Upper lobe of right lung (tissue), 1 donor: Measurements from ENCODE around the gene CPD. TPM values are rescaled to one million over a fixed set of nuclear protein-coding genes. Genes with fewer than 3 reads are reported as not detected.
"Not testable (repeated sequence)": the region's sequence is repeated elsewhere in the genome, so short reads cannot be mapped to it uniquely, and the experiment has no call there.

Experiments
- ATAC-seq: fragments of 200-7000 bp; cut with Tn5 transposase; one replicate; pipeline ENCODE4 v1.9.1; 2020; ENCODE audit warnings: mild to moderate bottlenecking, moderate library complexity
- DNase-seq: peaks from one replicate; pipeline ENCODE4 v3.0.0-alpha.2; 2020
- H3K27ac ChIP-seq: fragments of 200-600 bp; one replicate; pipeline ENCODE4 v1.8.0; 2022
- H3K27me3 ChIP-seq: fragments of 200-600 bp; one replicate; pipeline ENCODE4 v1.8.0; 2022; ENCODE audit warnings: mild to moderate bottlenecking
- H3K36me3 ChIP-seq: fragments of 200-600 bp; one replicate; pipeline ENCODE4 v1.8.0; 2022
- H3K4me1 ChIP-seq: fragments of 200-600 bp; one replicate; pipeline ENCODE4 v1.8.0; 2022
- H3K4me3 ChIP-seq: fragments of 200-600 bp; one replicate; pipeline ENCODE4 v1.8.0; 2022; ENCODE audit warnings: mild to moderate bottlenecking
- H3K9me3 ChIP-seq: fragments of 200-600 bp; one replicate; pipeline ENCODE4 v1.8.0; 2022
- intact Hi-C: fragments of 100-400 bp; cut with DNase I; formaldehyde crosslinking; loops from one replicate; pipeline ENCODE4 v1.11.0; 2022
- total RNA-seq: library from RNA; stranded (reverse); fragmentation: NEBNext Ultra II Directional; extraction: Animal tissue kit (Norgen Biotek cat#: 25700); gene quantifications from one replicate; pipeline ENCODE4 v1.2.1, GENCODE V29; 2021
- TF ChIP-seq, protein P1 (sequence below): fragments of 200-600 bp; IDR thresholded peaks from one replicate; pipeline ENCODE4 v1.8.0; 2022; ENCODE audit warnings: antibody characterized with exemption
- donor health status: DM: no; HTN: yes; CAD: no; lungs with severe emphysema.

The CPD gene
- total RNA-seq, 1 donor from 2014 or later, result 75.3 TPM

- Histone ChIP-seq H3K4me3 (no peak overlapping the region), H3K27ac (no peak overlapping the region), H3K9me3 (no peaks in the 10 kb centered on the region), H3K27me3 (no peaks in the 10 kb centered on the region), H3K4me1 (no peaks in the 10 kb centered on the region), H3K36me3 (no peaks in the 10 kb centered on the region)
- DNase-seq (no peak), ATAC-seq (no peak)
- TF ChIP-seq, protein P1, sequence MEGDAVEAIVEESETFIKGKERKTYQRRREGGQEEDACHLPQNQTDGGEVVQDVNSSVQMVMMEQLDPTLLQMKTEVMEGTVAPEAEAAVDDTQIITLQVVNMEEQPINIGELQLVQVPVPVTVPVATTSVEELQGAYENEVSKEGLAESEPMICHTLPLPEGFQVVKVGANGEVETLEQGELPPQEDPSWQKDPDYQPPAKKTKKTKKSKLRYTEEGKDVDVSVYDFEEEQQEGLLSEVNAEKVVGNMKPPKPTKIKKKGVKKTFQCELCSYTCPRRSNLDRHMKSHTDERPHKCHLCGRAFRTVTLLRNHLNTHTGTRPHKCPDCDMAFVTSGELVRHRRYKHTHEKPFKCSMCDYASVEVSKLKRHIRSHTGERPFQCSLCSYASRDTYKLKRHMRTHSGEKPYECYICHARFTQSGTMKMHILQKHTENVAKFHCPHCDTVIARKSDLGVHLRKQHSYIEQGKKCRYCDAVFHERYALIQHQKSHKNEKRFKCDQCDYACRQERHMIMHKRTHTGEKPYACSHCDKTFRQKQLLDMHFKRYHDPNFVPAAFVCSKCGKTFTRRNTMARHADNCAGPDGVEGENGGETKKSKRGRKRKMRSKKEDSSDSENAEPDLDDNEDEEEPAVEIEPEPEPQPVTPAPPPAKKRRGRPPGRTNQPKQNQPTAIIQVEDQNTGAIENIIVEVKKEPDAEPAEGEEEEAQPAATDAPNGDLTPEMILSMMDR, result no peak
- intact Hi-C loops, result no loop called here
These were observed 36.8 kb downstream of the CPD start for GRCh38 chr17:30415491-30415890.

- peaks cover 24% of the 10 kb centered on the region for H3K36me3 ChIP-seq
- ATAC-seq, H3K4me1 ChIP-seq, intact Hi-C loops, H3K27ac ChIP-seq, DNase-seq, H3K4me3 ChIP-seq, H3K27me3 ChIP-seq, H3K9me3 ChIP-seq: not testable (repeated sequence)
These were observed 39.3 kb downstream of the CPD start for GRCh38 chr17:30418070-30418469.

GRCh38 chr17:30421592-30421991, 42.9 kb downstream of the CPD start:
- Histone ChIP-seq H3K36me3 (peaks cover 48% of the 10 kb centered on the region), H3K27ac (no peak overlapping the region), H3K4me1 (no peaks in the 10 kb centered on the region), H3K9me3 (no peaks in the 10 kb centered on the region), H3K4me3 (no peak overlapping the region), H3K27me3 (no peaks in the 10 kb centered on the region)
- ATAC-seq, result no peak
- TF ChIP-seq, protein P1, result no peak
- no peak for DNase-seq
- intact Hi-C loops, result no loop called here

DNA sequence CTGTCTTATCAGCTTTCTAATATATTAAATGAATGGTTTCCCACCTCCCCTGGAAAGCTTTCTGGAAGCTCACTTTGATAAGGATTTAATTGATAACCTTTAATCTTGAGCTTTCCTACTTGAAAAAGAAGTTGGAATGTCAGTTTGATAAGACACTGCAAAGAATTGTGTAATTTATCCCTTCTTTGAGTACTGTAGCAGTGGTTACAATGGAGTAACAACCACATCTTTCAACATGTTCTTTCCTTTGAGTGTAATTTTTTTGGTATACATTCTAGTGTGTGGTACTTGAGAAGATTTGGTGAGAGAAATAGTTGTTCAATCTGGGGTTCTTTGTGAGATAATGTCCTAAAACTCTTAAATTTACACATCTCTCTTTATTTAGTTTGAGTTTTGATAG, 43.4 kb downstream of the CPD start:
- ATAC-seq (no peak), DNase-seq (no peak)
- Histone ChIP-seq H3K4me3 (no peak overlapping the region), H3K27me3 (no peaks in the 10 kb centered on the region), H3K27ac (no peak overlapping the region), H3K36me3 (peaks cover 48% of the 10 kb centered on the region), H3K4me1 (no peaks in the 10 kb centered on the region), H3K9me3 (no peaks in the 10 kb centered on the region)
- TF ChIP-seq, protein P1, result no peak
- intact Hi-C loops, result no loop called here

DNA sequence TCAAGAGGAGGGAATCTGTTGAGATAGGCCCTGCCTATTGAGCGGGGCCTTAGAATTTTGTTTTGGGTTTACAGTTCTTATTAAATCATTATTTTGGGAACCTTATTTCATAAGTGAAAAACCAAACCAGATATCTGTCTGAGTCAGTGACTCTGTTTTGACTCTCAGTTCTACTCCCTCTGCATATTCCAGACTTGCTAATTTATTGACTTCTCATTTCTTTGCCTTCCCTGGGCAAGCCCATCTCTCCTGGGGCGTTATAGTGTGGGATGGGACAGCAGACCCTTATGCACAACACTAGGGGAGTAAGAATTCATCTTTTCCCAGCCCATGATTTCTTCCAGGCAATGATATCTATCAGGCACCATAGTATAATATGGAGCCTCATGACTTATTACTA, 45.7 kb downstream of the CPD start:
- Histone ChIP-seq H3K36me3 (peaks cover 60% of the 10 kb centered on the region), H3K27ac (no peak overlapping the region), H3K27me3 (no peaks in the 10 kb centered on the region), H3K9me3 (no peaks in the 10 kb centered on the region), H3K4me3 (no peak overlapping the region), H3K4me1 (no peaks in the 10 kb centered on the region)
- no peak for DNase-seq
- TF ChIP-seq, protein P1, result no peak
- intact Hi-C loops, result no loop called here
- no peak for ATAC-seq

GRCh38 chr17:30426292-30426691, 47.6 kb downstream of the CPD start:
- ATAC-seq, result no peak
- H3K36me3 ChIP-seq, result peaks cover 55% of the 10 kb centered on the region
- H3K27me3 ChIP-seq, result no peaks in the 10 kb centered on the region
- TF ChIP-seq, protein P1, result no peak
- intact Hi-C loops, result no loop called here
- no peaks in the 10 kb centered on the region for H3K9me3 ChIP-seq
- H3K27ac ChIP-seq, result no peak overlapping the region
- H3K4me1 ChIP-seq, result no peaks in the 10 kb centered on the region
- no peak for DNase-seq
- no peak overlapping the region for H3K4me3 ChIP-seq
